ENCODE measurements around the gene TRIM66.
A peak's percentile ranks its signal among the peaks of the same experiment; 100 is the strongest.

Gene TRIM66

DNA sequence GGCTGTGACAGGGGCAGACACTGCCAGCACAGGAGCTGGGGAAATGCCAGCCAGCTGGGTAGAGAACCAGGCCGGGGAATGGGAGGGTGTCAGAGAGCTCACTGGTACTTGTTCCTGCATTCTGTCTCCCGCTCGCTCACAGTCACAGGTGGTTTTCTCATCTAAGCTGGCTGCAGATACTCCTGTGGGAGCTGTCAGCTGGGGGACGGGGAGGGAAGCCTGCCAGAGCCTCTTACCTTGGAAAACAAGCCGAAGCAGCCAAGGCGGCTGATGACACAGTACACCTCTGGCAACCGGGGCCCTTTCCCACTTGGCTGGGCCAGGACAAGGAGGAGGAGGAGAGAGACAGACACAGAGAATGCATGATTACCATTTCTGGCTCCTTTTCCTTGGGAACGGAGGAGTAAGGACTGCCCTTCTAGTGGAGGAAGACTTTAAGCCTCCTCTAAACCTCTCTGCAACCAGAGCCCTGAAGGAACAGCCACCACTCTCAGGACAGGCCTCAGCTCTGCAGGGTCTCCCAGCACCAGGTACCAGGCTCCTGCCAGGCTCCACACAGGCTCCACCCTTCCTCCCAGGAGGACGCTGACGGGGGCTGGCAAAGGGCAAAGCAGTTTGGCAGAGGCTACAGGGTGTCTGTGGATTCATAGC is 25.2 kb upstream of the TRIM66 start:
- Histone ChIP-seq H3K27ac (replicated peaks) (no peak overlapping the region), H3K27me3 (ENCODE audit: insufficient read depth, poor library complexity, severe bottlenecking) (no peaks in the 10 kb centered on the region), H3K4me3 (replicated peaks; ENCODE audit: insufficient read depth, low read length) (no peak overlapping the region)
- no peak for TF ChIP-seq POLR2AphosphoS5 (IDR thresholded peaks at IDR 0.05; ENCODE audit: low read depth)
- TF ChIP-seq SPI1 (IDR thresholded peaks at IDR 0.05; ENCODE audit: borderline replicate concordance, low read depth) = no peak
- TF ChIP-seq, protein P1, sequence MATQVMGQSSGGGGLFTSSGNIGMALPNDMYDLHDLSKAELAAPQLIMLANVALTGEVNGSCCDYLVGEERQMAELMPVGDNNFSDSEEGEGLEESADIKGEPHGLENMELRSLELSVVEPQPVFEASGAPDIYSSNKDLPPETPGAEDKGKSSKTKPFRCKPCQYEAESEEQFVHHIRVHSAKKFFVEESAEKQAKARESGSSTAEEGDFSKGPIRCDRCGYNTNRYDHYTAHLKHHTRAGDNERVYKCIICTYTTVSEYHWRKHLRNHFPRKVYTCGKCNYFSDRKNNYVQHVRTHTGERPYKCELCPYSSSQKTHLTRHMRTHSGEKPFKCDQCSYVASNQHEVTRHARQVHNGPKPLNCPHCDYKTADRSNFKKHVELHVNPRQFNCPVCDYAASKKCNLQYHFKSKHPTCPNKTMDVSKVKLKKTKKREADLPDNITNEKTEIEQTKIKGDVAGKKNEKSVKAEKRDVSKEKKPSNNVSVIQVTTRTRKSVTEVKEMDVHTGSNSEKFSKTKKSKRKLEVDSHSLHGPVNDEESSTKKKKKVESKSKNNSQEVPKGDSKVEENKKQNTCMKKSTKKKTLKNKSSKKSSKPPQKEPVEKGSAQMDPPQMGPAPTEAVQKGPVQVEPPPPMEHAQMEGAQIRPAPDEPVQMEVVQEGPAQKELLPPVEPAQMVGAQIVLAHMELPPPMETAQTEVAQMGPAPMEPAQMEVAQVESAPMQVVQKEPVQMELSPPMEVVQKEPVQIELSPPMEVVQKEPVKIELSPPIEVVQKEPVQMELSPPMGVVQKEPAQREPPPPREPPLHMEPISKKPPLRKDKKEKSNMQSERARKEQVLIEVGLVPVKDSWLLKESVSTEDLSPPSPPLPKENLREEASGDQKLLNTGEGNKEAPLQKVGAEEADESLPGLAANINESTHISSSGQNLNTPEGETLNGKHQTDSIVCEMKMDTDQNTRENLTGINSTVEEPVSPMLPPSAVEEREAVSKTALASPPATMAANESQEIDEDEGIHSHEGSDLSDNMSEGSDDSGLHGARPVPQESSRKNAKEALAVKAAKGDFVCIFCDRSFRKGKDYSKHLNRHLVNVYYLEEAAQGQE (IDR thresholded peaks at IDR 0.05; ENCODE audit: insufficient replicate concordance, low read depth) = no peak
- TF ChIP-seq, protein P2, sequence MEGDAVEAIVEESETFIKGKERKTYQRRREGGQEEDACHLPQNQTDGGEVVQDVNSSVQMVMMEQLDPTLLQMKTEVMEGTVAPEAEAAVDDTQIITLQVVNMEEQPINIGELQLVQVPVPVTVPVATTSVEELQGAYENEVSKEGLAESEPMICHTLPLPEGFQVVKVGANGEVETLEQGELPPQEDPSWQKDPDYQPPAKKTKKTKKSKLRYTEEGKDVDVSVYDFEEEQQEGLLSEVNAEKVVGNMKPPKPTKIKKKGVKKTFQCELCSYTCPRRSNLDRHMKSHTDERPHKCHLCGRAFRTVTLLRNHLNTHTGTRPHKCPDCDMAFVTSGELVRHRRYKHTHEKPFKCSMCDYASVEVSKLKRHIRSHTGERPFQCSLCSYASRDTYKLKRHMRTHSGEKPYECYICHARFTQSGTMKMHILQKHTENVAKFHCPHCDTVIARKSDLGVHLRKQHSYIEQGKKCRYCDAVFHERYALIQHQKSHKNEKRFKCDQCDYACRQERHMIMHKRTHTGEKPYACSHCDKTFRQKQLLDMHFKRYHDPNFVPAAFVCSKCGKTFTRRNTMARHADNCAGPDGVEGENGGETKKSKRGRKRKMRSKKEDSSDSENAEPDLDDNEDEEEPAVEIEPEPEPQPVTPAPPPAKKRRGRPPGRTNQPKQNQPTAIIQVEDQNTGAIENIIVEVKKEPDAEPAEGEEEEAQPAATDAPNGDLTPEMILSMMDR (IDR thresholded peaks at IDR 0.05; ENCODE audit: insufficient read depth, low read length) = no peak
- no peak for TF ChIP-seq GABPA (IDR thresholded peaks at IDR 0.05; ENCODE audit: low read depth)
- no peak for DNase-seq (ENCODE audit: low read depth in 1 of 2, low spot score in 1 of 2)

GRCh38 chr11:8706673-8707432 is 24.4 kb upstream of the TRIM66 start:
- H3K4me3 ChIP-seq (replicated peaks; ENCODE audit: insufficient read depth, low read length) = no peak overlapping the region
- no peak overlapping the region for H3K27ac ChIP-seq (replicated peaks)
- no peak for TF ChIP-seq POLR2AphosphoS5 (IDR thresholded peaks at IDR 0.05; ENCODE audit: low read depth)
- TF ChIP-seq, protein P1 (IDR thresholded peaks at IDR 0.05; ENCODE audit: insufficient replicate concordance, low read depth) = no peak
- TF ChIP-seq, protein P2 (IDR thresholded peaks at IDR 0.05; ENCODE audit: insufficient read depth, low read length) = no peak
- TF ChIP-seq SPI1 (IDR thresholded peaks at IDR 0.05; ENCODE audit: borderline replicate concordance, low read depth) = no peak
- no peak for TF ChIP-seq GABPA (IDR thresholded peaks at IDR 0.05; ENCODE audit: low read depth)
- no peaks in the 10 kb centered on the region for H3K27me3 ChIP-seq (ENCODE audit: insufficient read depth, poor library complexity, severe bottlenecking)
- no peak for DNase-seq (ENCODE audit: low read depth in 1 of 2, low spot score in 1 of 2)

- peak overlapping the region; percentile 24; the same call in 1 of the 2 replicates for H3K27ac ChIP-seq (replicated peaks)
- no peak overlapping the region for H3K4me3 ChIP-seq (replicated peaks; ENCODE audit: insufficient read depth, low read length)
- TF ChIP-seq, protein P2 (IDR thresholded peaks at IDR 0.05; ENCODE audit: insufficient read depth, low read length) = no peak
- TF ChIP-seq, protein P1 (IDR thresholded peaks at IDR 0.05; ENCODE audit: insufficient replicate concordance, low read depth) = no peak
- TF ChIP-seq SPI1 (IDR thresholded peaks at IDR 0.05; ENCODE audit: borderline replicate concordance, low read depth) (peak; percentile 96), POLR2AphosphoS5 (IDR thresholded peaks at IDR 0.05; ENCODE audit: low read depth) (no peak), GABPA (IDR thresholded peaks at IDR 0.05; ENCODE audit: low read depth) (0 out of 2 replicates have a peak, but pooled peaks have one; percentile 52)
- H3K27me3 ChIP-seq (ENCODE audit: insufficient read depth, poor library complexity, severe bottlenecking) = no peaks in the 10 kb centered on the region
- DNase-seq (ENCODE audit: low read depth in 1 of 2, low spot score in 1 of 2) = peak in 1 of 2 experiments; percentile 87
These were observed 22.7 kb upstream of the TRIM66 start for GRCh38 chr11:8705146-8705545.

All from HL-60 (cell line).